NCI-H1105 treated with DMSO at 0.1 percent for 48 hours (cell line): Measurements from ENCODE around the gene ARHGAP35.
A peak's percentile ranks its signal among the peaks of the same experiment; 100 is the strongest.
"Not testable (repeated sequence)": the region's sequence is repeated elsewhere in the genome, so short reads cannot be mapped to it uniquely, and the experiment has no call there.

Experiments used
- DNase-seq: peaks from one replicate; lab custom pipeline; 2025; lab: John Stamatoyannopoulos, UW

The ARHGAP35 gene

GRCh38 chr19:46844067-46844489 is 16.7 kb upstream of the ARHGAP35 start:
- DNase-seq = no peak

DNA sequence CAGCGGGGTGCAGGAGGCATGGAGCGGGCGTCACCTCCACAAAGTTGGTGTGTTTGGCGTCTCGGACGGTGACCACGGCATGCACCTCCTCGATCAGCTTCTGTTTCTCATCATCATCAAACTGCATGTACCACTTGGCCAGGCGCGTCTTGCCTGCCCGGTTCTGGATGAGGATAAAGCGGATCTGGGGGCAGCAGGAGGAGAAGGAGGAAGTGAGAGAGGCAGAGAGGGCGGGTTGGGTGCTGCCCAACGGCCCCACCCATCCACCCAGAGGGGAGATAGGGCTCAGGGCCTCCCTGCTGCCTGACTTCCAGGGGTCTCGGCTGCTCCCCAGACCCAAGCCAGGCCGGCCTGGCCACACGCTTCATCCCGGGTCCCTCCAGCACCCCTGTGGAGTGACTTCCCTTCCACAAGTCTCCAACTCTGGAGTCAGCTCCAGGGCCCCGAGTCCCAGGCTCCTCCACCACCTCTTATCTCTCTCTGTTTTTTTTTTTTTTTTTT is 14.8 kb upstream of the ARHGAP35 start:
- DNase-seq = no peak

DNA sequence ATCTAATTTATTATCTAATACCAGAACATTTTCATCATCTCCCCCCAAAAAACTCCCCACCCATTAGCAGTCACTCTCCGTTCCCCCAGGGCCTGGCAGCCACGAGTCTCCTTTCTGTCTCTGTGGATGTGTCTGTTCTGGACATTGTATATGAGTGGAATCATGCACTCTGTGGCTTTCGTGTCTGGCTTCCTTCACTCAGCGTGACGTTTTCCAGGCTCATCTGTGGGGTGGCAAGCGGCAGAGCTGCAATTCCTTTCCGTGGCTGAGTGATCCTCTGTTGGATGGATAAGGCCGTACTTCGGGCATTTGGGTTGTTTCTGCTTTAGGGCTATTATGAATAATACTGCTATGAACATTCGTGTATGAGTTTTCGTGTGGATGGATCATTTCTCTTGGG is 13.3 kb upstream of the ARHGAP35 start:
- DNase-seq = no peak

GRCh38 chr19:46848389-46848788 is 12.4 kb upstream of the ARHGAP35 start:
- DNase-seq = no peak

- DNase-seq = no peak
Observed at GRCh38 chr19:46849610-46850009, 11.2 kb upstream of the ARHGAP35 start.

DNA sequence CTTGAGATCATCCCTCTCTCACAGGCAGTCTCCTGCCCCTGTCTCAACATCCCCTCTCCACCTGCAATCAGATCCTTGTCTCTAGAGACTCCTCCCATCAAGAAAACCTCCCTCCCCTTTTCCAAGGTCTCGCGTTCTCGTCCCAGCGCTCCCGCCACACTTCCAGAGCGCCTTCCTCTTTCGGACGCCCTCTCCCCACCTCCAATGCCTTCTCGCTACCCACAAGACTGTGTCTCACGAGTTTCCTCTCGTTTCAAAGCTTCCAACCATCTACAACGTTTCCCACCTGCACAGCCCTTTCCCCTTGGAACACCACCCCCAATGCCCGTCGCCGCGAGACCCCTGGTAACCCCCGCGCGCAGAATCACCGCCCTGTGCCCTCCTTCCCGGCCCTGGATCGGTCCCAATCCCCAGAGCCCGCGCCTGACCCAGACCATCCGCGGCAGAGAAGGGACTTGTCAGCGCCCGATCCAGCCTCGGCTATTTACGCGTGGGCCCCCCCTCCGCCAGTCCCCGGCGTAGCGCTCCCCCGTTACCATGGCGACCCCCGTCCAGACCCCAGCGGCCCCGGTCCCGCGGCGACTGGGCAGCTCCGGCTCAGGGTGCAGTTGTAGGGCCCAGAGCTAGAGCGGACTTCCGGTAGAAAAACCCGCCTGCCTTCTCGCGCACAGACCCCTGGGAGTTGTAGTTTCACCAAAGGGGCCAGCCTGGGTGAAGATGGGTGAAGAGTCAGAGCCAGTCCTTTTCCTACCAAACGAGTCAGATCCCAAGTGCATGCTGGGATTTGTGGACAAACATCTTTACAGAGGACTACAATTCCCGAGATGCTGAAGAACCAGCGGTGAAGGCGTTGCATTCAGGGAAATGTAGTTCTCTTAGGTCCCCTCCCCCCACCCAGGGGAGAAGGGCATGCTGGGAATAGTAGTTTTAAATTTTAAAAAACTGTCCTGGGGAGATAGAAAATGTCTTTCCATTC is 10.3 kb upstream of the ARHGAP35 start, which contains the start of gene AP2S1:
AP2S1 (minus strand) TSS at position 619 of the 976 bp plus-strand sequence; CDS start at position 539, 80 bp downstream.
- peak; percentile 99 for DNase-seq

DNA sequence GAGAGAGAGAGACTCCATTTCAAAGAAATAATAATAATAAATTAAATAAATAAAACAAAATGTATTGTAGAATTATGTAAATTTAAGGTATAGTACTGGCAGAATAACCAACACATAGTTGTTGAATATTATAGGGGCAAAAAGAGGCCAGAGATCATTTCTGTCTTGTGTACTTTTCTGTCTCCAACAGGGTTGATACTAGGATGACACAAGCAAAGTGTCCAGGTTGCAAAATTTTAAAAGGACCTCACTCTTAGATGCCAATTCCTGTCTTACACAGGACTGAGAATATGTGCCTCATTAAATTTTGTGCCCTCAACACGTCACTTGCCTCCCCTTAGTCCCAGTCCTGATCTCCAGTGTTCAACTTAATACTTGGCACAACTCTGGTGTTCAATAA is 8.0 kb upstream of the ARHGAP35 start:
- DNase-seq = no peak

DNA sequence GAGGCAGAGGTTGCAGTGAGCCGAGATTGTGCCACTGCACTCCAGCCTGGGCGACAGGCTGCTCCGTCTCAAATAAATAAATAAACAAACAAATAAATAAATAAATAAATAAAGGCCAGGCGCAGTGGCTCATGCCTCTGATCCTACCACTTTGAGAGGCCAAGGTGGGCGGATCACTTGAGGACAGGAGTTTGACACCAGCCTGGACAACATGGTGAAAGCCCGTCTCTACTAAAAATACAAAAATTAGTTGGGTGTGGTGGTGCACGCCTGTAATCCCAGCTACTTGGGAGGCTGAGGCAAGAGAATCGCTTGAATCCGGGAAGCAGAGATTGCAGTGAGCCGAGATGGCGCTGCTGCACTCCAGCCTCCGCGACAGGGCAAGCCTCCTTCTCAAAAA is 6.1 kb upstream of the ARHGAP35 start:
- DNase-seq = not testable (repeated sequence)

GRCh38 chr19:46856062-46857022 is 4.5 kb upstream of the ARHGAP35 start:
- no peak for DNase-seq

DNA sequence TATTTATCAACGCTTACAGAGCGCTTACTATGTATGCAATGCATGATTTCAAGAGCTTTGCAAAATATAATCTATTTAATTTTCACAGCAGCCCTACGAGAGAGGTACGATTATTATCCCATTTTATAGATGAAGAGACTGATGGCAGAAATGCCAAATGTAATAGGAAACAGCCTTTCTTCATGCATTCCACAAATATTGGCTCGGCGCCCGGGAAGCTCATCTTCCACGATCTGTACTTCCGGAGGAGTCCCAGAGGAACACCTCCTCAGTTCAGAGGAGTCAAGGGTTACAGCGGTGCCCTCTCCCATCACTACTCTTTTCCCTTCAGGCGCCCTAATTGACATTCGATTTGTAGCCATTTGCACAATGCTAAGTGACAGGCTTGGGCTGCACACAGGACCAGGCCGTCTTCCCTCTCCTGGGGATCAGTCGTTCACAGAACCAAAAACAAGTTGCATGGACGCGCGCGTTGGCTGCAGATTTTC is 1.1 kb upstream of the ARHGAP35 start:
- no peak for DNase-seq

DNA sequence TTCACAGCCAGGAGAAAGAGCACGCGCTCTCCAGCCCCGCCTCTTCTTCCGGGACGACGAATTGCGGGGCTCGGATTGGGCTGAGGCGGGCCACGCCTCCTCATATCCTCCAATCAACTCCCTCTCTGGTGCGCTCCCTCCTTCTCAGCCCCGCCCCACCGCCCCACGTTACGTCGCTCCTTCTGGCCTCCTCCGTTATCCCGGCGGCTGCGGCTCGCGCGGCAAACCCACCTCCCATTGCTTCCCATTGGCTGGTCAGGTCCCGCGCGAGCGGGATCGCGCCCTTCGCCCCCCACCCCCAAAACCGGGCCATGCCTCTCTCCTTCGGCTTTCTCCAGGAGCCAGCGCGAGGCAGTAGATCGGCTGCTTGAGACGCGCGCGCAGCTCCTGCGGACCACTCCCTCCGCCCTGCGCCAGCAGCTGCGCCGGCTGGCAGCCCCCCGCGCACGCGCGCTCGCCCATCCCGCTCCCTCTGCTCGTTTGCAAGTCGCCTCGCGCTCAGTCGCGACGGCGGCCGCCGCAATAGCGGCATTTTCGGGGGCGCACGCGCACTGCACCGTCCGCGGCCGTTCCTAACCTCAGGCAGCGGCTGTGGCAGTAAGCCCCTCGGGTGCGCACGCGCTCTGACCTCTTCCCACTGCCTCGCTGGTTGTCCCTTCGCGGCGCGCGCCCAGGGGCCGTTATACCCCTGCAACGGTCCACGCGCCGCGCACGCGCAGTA is 512 bp upstream of the ARHGAP35 start:
- peak; percentile 98 for DNase-seq

DNA sequence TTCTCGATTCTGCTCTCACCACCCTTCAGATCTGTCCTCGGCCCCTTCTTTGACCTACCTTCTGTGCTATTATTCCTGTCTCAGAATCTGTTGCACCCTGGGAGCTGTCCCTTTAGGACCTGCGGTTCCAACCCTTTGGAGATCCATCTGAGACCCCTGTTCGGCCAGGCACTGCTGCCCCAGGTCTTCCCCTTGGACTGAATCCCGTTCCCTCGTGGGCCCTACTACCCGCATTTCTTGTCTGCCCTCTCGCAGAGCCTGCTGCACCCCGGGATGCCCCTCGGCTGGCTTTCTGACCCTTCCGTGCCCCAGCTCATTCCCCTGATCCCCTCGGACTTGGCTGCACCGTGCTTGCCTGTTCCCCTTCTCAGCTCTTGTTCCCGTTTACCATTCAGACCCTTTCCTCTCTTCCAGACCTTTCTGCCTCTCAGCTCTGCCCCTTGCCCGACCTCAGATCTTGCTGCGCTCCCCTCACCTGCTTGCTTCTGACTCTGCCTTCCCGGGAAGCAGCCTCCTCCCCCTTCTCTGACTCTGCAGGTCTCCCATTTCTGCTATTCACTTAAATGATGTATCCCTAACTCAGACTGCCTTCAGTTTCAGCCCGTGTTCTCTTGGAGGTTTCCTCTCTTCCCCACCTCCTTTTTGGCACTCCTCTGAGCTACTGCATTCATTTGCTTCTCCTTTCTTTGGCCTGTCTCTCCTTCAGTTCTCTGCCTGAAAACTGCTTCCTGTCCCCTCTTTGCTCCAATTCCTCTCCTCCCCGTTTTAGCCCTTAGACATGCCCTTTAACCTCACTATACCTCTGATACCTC is 1.1 kb downstream of the ARHGAP35 start:
- DNase-seq = peak; percentile 16

DNA sequence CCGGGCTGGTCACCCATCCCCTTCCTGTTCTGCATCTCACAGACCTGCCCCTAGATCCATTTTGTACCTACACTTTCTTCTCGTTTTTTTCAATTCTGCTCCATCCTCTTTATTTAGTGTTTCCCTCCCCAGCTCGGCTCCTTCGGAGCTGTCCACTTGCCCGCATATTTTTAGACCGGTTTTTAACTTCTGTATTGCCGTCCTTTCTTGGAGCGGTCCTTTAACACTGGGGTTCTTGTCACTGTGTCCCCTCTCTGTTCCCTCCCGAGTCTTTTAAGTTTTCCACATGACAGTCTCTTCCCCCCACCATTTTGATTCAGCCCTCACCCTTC is 1.7 kb downstream of the ARHGAP35 start:
- no peak for DNase-seq

DNA sequence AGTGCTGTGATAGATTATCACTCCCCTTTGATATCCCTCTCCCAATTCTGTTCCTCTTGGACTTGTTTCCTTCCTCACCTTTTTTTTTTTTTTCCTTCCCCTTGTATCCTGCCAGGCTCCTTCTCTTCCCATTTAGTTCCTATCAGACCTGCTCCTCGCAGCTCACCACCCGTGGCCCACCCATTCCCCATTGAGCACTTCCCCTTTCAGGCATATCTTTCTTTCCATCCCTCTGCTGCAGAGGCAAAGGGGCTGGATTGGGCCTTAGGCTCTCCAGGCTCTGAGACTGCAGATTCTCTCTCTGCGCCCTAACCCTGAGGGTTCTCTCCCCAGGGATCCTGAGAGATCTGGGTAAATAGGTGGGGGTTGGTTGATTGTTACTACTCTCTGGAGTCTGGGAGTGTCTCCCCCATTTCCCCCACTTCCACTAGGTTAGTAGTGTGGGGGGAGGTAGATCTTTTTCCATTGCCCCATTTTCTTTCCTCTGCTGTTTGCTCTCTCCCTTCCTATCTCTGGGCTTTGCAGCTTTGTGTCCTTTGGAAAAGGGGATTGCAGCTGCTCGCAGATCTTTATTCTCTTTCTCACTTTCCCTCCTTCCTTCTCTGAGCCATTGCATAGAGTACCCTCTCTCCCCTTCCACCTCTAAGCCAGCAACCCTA is 2.3 kb downstream of the ARHGAP35 start:
- no peak for DNase-seq

DNA sequence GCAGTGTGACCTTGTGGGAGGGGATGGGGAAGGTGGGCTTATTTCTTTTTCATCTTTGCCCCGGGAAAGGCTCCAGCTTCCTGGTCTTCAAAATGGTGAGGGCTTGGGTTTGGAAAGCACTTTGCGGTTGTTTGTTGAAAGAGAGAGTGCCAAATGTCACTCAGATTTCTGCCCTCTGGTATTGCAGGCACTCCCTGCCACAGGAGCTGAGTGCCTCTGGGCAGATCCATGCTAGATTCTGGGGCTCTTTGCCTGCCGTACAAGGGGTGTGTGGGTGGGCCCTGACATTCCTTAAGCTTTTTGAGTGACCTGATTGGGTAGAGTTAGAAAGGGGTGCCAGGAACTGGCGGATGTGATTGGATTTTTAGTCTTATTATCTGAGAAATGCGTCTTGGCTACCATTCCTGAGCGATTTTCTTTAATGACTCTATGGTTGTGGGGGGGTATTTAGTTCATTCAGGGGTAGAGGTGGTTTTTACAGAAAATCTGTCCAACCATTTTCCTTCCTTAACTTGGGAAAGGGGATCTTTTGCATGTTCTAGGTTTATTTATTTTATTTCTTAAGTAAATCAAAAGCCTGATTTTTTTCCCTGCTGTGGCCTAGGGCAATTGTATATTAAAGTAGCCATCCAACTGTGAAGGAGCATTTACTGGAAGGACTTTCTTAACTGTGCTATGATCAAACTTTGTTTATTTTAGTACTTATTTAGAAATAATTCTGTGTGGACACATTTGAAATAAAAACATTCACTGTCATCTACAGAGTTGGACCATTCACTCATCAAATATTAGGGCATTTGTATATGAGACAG is 3.2 kb downstream of the ARHGAP35 start:
- DNase-seq = no peak

GRCh38 chr19:46866407-46867136 is 5.8 kb downstream of the ARHGAP35 start:
- no peak for DNase-seq

- no peak for DNase-seq
Observed at GRCh38 chr19:46867170-46867569, 6.4 kb downstream of the ARHGAP35 start.

- no peak for DNase-seq
Observed at GRCh38 chr19:46868025-46868802, 7.4 kb downstream of the ARHGAP35 start.
